ENCODE measurements around the gene WRNIP1. TPM values are rescaled to one million over a fixed set of nuclear protein-coding genes. Genes with fewer than 3 reads are reported as not detected.

WRNIP1 gene
- total and polyA plus RNA-seq, 10 donors, result 31.4 to 47.7 (median 39.4) TPM

- intact Hi-C loops (cut with DNase I; ENCODE audit: low total_unique reads), result no loop called here
- no peaks in the 10 kb centered on the region for H3K27me3 ChIP-seq (replicated peaks in 1 of 7)
- H3K9me3 ChIP-seq, result no peaks in the 10 kb centered on the region
- peak overlapping the region; percentile 73 to 96 (median 84) for H3K4me3 ChIP-seq
- peak; percentile 93 for DNase-seq
- peaks cover 33 to 64% (median 50%) of the 10 kb centered on the region in 6 donors for H3K4me1 ChIP-seq
- H3K36me3 ChIP-seq, result peaks cover 0 to 14% (median 3%) of the 10 kb centered on the region in 6 donors
- WGBS, 5 donors, result 0 to 1% (median 0%) methylated on average over 20 to 91 of the region's 91 CpGs
- TF ChIP-seq POLR2A (IDR thresholded peaks at IDR 0.05) (no peak), POLR2AphosphoS5 (IDR thresholded peaks at IDR 0.05) (peak in 2 of 3 donors; percentile 44 to 52), CTCF (IDR thresholded peaks at IDR 0.05 in 8 of 11, conservative IDR thresholded peaks at IDR 0.05 in 3 of 11) (no peak)
- peak overlapping the region; percentile 84 to 98 (median 96) for H3K27ac ChIP-seq
Observed at GRCh38 chr6:2765896-2766766, 938 bp downstream of the WRNIP1 start.

GRCh38 chr6:2766767-2767656, 1.8 kb downstream of the WRNIP1 start:
- intact Hi-C loops (cut with DNase I; ENCODE audit: low total_unique reads), result no loop called here
- 6 to 10% (median 8%) methylated on average over 13 of the region's 13 CpGs for WGBS, 5 donors
- DNase-seq, result no peak
- Histone ChIP-seq H3K27ac (peak overlapping the region in 6 of 8 donors; percentile 93 to 98 (median 96)), H3K4me1 (peaks cover 33 to 70% (median 53%) of the 10 kb centered on the region in 6 donors), H3K9me3 (no peaks in the 10 kb centered on the region), H3K36me3 (peaks cover 0 to 22% (median 3%) of the 10 kb centered on the region in 6 donors), H3K27me3 (replicated peaks in 1 of 7) (no peaks in the 10 kb centered on the region), H3K4me3 (peak overlapping the region; percentile 73 to 96 (median 84))
- TF ChIP-seq CTCF (IDR thresholded peaks at IDR 0.05 in 8 of 11, conservative IDR thresholded peaks at IDR 0.05 in 3 of 11) (peak in 1 of 11 experiments; percentile 12), POLR2AphosphoS5 (IDR thresholded peaks at IDR 0.05) (no peak)

- intact Hi-C loops (cut with DNase I; ENCODE audit: low total_unique reads), result no loop called here
- peaks cover 33 to 77% (median 53%) of the 10 kb centered on the region in 6 donors for H3K4me1 ChIP-seq
- H3K27me3 ChIP-seq (replicated peaks in 1 of 7), result no peaks in the 10 kb centered on the region
- peaks cover 0 to 31% (median 3%) of the 10 kb centered on the region in 6 donors for H3K36me3 ChIP-seq
- 25 to 44% (median 38%) methylated on average over 9 of the region's 9 CpGs for WGBS, 5 donors
- TF ChIP-seq POLR2AphosphoS5 (IDR thresholded peaks at IDR 0.05) (no peak), POLR2A (IDR thresholded peaks at IDR 0.05) (no peak), CTCF (IDR thresholded peaks at IDR 0.05 in 8 of 11, conservative IDR thresholded peaks at IDR 0.05 in 3 of 11) (no peak)
- H3K9me3 ChIP-seq, result no peaks in the 10 kb centered on the region
- DNase-seq, result no peak
- H3K27ac ChIP-seq, result peak overlapping the region in 1 of 8 donors; percentile 98
- peak overlapping the region in 5 of 8 donors; percentile 0 to 96 (median 78) for H3K4me3 ChIP-seq
Observed at GRCh38 chr6:2767657-2768524, 2.7 kb downstream of the WRNIP1 start.

Measured in spleen (tissue), 11 donors.